GM18951 (cell line): ENCODE measurements around the gene CCSER2.
"Not testable (repeated sequence)": the region's sequence is repeated elsewhere in the genome, so short reads cannot be mapped to it uniquely, and the experiment has no call there.

Source experiments
- POLR2A ChIP-seq: IDR thresholded peaks from 4 replicates; pipeline ENCODE4 v1.6.1; 2011; ENCODE audit warnings: mild to moderate bottlenecking; ENCODE audit not compliant: insufficient read length, insufficient read depth; ENCODE audit errors: extremely low read depth
- in situ Hi-C: fragments of 300-500 bp; cut with MboI; formaldehyde crosslinking; loops from one replicate; pipeline ENCODE4 v1.12.0; 2022; ENCODE audit warnings: low sequenced_read_pairs, mixed read lengths, inconsistent platforms; ENCODE audit not compliant: unreplicated experiment

CCSER2 gene

DNA sequence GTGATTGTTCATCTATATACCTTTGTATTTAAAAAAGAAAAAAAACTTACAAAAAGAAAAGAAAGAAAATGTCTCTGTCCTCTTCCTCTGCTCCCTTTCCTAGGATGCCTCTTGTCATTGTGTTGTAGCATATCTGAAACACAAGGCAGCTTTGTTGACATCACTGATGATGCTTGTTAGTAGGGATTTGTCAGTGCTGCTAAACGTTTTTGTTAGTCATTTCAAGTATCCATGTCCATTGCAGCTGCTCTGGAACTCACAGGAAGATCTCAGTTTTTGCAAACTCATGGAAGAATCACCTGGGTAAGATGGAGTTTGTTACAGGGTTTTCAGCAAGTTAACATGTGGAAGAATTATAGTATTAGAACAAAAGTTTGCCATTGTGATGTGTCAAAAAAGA is 123.6 kb downstream of the CCSER2 start:
- in situ Hi-C loops: no loop called here
- no peak for TF ChIP-seq POLR2A

DNA sequence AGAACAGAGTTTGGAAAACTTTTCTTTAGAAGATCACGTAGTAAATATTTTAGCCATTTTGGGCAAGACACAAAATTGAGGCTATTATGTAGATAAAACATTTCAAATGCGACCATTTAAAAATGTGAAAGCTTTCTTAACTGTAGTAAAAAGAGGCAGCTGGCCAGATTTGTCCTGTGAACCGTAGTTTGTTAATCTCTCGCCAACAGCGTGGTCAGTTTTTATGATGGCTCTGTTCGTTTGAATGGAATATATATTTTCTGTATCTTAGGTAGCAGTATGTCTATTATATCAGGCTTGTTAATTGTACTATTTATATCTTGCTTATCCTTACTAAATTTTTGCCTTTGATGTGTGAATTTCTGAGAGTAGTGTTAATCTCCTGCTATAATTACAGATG is 124.9 kb downstream of the CCSER2 start:
- no peak for TF ChIP-seq POLR2A
- in situ Hi-C loops: no loop called here

DNA sequence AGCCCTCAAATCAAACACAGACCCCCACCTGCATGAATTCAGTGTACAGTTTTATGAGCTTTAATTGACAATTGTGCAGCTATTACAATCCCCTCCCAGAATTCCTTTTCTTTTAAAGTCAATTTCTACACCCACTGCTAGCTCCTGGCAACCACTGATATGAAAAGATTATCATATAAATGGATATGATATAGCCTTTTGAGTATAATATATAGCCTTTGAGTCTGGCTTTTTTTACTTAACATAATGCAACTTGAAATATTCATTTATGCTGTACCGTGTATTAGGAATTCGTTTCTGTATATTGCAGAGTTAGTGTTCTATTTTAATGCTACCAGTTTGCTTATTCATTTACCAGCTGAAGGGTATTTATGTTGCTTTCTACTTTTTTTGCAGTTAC is 127.7 kb downstream of the CCSER2 start:
- TF ChIP-seq POLR2A: no peak
- in situ Hi-C loops: no loop called here

DNA sequence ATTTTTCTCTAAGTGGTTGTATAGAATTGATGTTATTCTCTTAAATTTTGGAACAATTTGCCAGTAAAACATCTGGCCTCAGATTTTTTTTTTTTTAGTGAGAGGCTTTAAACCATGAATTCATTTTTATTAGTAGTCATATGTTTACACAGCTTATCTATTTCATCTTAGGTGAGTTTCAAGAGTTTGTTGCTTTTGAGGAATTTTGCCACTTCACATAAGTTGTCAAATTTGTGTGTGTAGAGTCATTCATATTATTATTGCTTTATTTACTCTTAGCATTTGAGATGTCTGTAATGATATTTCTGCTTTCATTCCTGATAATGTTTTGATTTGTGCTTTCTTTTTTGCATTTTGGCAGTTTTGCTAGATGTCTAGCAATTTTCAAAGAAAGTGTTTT is 132.1 kb downstream of the CCSER2 start:
- TF ChIP-seq POLR2A: no peak
- in situ Hi-C loops: no loop called here

DNA sequence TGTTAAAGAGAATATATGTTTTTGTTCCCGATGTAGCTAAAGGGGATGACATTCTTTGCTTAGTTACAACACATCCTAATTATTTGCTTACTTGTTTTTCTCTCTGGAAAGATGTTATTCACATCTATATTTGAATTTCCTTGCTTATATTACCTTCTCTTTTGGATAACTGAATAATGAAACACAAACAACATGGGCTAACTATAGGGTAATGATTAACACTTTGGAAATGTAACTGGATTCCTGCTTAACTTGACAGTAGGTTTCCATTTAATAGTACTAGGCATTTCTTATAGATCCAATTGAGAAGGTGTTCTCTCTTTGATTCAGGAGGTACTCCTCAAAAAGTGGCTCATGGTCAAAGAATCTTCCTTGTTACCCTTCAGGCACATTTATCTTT is 141.1 kb downstream of the CCSER2 start:
- in situ Hi-C loops: no loop called here
- no peak for TF ChIP-seq POLR2A

DNA sequence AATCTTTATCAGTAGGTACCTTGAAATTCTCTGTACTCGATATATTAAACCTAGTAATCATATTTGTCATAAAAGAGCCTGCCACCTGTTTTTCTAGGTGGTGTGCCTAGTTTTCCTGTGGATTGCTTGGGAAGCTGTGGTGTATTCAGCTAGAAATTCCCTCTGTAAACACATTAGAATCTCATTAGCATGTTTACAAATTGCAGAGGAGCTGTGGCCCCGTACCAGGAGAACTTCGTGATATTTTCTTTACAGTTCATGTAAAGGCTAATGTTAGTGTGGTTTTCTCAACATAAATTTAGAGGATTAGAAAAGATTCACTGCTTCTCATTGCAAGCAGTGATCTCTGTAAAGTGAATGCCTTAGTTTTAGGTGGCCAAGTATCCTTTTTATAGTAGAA is 144.7 kb downstream of the CCSER2 start:
- no peak for TF ChIP-seq POLR2A
- in situ Hi-C loops: no loop called here

DNA sequence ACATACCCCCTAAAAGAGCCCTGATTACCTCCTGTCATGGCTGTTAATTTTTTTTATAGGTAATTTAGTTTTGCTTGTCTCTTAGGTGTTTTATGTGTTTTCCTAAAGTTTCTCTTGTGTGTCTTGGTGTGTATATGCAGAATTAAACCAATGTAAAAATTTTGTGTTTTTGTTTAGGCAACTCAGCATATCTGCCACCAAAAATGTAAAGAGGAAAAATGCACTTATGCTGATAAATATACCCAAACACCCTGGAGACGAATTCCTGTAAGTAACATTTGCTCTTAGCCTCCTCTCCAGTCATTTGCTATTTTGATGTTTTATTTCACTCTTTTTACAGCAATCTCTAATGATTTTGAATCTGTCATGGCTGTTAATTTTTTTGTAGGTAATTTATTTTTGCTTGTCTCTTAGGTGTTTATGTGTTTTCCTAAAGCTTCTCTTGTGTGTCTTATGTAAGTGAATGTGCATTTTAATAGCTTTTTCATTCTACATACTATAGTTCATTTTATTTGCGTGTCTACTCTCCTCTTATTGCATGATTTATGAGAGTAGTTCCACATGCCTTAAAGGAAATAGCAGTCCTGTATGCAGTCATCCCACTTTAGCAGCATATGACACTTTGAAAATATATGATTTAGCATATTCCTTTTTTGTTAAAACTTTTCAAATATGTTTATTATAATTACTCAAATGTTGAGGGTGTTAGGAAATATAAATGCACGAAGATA is 149.2 kb downstream of the CCSER2 start:
- TF ChIP-seq POLR2A: no peak
- in situ Hi-C loops: no loop called here

DNA sequence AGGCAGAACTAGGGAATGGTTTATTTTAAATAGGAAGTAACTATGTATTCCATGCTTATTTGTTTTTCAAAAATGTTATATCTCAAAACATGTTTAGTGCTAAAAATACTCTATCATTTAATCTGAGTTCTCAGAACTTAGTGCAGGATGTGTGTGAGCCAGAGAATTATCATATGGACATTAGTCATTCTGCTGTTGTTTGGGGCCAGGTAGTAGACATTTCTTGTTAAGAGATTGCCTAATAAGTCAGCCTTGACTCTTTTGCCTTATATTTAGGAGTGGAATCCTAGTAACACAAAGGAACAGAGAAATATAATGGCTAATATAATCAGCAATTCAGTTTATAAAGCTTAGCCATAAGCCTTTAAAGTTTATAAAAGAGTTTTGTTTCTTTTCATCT is 149.8 kb downstream of the CCSER2 start:
- in situ Hi-C loops: no loop called here

DNA sequence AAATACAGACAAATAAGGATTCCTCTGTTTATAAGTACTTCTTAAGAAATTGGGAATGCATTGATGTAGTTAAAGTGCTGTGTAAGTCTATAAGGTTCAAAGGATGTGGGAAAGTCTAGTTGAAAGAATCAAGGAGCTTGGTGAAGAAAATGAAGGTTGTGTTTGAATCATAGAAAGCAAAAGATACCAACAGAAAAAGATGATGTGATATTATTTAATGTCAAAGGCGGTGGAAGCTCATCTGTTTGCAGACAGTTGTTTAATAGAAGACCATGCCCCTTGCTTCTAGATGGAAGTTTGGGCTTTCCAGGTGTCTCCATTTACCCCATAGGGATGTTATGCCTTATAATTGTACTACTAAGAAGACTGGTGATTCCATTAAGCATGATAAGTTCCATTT is 150.3 kb downstream of the CCSER2 start:
- in situ Hi-C loops: no loop called here

More for the DNA sequence above, 149.8 kb downstream of the CCSER2 start:
- TF ChIP-seq POLR2A: no peak

DNA sequence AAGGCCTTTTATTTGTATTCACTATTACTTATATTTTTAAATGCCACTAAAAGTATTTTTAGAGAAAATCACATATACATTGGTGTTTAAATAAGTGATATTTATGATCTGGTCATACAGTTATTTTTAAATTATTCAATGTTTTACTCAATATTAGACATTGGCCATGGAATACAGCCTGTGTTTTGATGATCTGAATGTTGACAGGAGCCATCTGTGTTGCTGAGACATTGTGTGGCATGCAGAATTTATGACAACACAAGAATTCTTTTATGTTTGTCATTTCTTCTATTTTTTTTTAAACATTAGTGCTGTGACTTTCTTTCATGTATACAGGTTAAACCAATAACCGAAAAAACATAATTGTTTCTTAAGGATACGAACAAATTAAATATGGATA is 156.2 kb downstream of the CCSER2 start:
- TF ChIP-seq POLR2A: no peak
- in situ Hi-C loops: no loop called here

More for the DNA sequence above, 150.3 kb downstream of the CCSER2 start:
- no peak for TF ChIP-seq POLR2A

DNA sequence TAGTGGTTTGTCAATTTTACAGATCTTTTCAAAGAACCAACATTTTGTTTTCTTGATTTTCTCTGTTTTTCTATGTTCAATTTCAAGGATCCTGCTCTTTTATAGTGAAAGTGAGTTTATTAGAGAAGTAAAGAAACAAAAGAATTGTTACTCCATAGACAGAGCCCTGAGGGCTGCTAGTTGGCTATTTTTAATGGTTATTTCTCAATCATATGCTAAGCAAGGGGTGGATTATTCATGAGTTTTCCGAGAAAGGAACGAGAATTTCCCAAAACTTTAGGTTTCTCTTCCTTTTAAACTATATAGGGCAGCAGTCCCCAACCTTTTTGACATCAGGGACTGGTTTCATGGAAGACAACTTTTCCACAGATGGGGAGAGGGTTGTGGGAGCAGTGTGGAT is 165.0 kb downstream of the CCSER2 start:
- in situ Hi-C loops: no loop called here
- no peak for TF ChIP-seq POLR2A

DNA sequence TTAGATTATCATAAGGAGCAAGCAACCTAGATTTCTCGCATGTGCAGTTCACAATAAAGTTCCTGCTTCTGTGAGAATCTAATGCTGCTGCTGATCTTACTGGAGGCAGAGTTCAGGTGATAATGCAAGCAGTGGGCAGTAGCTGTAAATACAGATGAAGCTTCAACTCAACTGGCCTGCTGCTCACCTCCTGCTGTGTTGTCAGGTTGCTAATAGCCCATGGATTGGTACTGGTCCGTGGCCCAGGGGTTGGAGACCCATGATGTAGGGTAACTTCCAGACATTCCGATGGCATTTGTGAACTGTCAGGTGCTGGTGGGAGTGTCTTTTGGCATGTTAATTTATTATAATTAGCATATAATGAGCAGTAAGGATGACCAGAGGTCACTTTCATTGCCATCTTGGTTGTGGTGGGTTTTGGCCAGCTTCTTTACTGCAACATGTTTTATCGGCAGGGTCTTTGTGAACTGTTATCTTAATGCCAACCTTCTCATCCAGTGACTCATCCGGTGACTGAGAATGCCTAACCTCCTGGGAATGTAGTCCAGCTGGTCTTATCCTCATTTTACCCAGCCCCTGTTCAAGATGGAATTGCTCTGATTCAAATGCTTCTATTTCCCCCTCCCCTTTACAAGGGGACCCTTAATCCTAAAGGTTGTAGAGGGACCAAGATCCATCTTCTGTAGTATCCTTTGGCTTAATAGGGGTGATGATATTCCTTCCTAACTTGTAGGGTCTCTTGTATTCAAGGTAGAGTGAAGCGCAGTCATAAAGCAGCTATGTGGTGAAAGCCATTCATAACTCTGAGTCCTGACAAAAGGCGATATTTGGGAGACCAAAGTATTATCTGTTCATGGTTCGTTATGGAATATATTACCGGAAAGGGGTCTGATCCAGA is 165.8 kb downstream of the CCSER2 start:
- in situ Hi-C loops: no loop called here
- no peak for TF ChIP-seq POLR2A

DNA sequence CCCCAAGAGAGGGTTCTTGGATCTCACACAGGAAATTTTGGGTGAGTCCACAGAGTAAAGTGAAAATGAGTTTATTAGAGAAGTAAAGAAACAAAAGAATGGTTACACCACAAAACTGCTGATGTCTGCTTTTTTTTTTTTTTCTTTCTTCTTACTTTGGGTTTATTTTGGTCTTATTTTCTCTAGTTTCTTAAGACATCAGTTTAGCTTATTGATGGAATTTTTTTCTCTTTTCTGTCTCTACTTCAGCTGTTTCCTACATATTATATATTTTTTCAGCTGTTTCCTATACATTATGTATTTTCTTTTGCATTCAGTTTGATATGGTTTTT is 166.4 kb downstream of the CCSER2 start:
- TF ChIP-seq POLR2A: no peak
- in situ Hi-C loops: no loop called here

DNA sequence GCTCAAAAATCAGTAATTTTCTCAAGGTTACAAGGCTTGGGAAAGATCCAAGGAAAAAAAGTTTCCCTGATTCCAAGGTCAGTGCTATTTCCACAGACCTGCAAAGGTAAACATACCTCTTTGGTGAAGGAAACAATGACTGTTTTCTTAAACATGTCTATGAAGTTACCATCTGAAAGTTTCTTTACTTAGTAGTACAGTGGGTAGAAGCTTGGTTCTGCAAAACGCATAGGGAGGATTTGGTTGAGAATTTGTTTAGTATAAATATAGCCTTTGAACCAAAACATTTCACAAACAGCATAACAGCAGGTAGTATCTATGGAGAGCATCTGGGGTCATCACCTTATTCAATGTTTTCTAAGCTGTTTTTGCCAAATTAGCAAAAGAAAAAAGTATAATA is 169.6 kb downstream of the CCSER2 start:
- TF ChIP-seq POLR2A: no peak
- in situ Hi-C loops: no loop called here

DNA sequence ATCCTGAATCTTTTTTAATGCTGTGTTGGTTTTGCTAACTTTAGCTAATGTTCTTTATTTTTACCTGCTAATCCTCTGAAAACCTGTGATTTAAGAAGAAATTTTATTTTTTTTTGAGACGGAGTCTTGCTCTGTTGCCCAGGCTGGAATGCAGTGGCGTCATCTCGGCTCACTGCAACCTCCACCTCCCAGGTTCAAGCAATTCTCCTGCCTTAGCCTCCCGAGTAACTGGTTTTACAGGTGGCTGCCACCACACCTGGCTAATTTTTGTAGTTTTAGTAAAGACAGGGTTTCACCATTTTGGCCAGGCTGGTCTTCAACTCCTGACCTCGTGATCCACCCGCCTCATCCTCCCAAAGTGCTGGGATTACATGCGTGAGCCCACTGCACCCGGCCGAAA is 170.7 kb downstream of the CCSER2 start:
- in situ Hi-C loops: not testable (repeated sequence)
